ENCODE measurements around the gene ENTR1. TPM values are rescaled to one million over a fixed set of nuclear protein-coding genes. Genes with fewer than 3 reads are reported as not detected.
"Not testable (repeated sequence)": the region's sequence is repeated elsewhere in the genome, so short reads cannot be mapped to it uniquely, and the experiment has no call there.

Gene ENTR1
- total RNA-seq, 3 donors from 2014 or later: 23.7 to 54.4 (median 36.0) TPM

DNA sequence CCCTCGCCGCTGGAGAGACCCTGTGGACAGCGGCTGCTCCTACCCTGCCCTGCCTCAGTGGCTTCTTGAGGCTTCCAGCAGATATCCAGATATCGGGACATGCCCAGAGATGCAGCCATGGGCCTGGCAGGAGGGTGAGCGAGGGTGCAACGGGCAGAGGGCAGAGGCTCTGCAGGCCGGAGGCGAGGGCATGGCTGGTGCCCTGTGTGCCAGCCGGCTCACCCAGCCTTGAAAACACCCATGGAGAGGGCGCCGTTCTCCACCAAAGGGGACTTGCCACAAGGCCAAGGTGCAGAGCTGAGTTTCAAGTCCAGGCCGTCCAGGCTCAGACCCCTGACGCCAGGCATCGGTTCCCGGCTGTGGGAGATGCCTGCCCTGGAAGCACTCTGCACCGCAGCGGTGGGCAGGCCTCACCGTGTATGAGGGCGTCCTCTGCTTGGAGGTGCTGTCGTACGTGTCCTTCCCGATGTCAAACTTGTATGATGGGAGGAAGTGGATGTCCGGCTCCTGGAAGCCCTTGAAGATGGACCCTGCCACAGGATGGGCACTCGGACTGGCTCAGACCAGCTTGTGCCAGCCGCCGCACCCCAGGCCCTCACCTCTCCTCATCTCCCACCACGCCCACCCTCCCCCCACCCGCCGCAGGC is 20.3 kb upstream of the ENTR1 start:
- no peaks in the 10 kb centered on the region for H3K9me3 ChIP-seq
- no peaks in the 10 kb centered on the region for H3K36me3 ChIP-seq
- no peaks in the 10 kb centered on the region for H3K4me1 ChIP-seq
- intact Hi-C loops (cut with DNase I; ENCODE audit: low total_unique reads): no loop called here
- DNase-seq (ENCODE audit: low spot score in 2 of 2): no peak
- no peak overlapping the region for H3K4me3 ChIP-seq
- no peak overlapping the region for H3K27ac ChIP-seq
- TF ChIP-seq CTCF (IDR thresholded peaks at IDR 0.05) (no peak), POLR2A (IDR thresholded peaks at IDR 0.05) (no peak)
- H3K27me3 ChIP-seq: no peaks in the 10 kb centered on the region

DNA sequence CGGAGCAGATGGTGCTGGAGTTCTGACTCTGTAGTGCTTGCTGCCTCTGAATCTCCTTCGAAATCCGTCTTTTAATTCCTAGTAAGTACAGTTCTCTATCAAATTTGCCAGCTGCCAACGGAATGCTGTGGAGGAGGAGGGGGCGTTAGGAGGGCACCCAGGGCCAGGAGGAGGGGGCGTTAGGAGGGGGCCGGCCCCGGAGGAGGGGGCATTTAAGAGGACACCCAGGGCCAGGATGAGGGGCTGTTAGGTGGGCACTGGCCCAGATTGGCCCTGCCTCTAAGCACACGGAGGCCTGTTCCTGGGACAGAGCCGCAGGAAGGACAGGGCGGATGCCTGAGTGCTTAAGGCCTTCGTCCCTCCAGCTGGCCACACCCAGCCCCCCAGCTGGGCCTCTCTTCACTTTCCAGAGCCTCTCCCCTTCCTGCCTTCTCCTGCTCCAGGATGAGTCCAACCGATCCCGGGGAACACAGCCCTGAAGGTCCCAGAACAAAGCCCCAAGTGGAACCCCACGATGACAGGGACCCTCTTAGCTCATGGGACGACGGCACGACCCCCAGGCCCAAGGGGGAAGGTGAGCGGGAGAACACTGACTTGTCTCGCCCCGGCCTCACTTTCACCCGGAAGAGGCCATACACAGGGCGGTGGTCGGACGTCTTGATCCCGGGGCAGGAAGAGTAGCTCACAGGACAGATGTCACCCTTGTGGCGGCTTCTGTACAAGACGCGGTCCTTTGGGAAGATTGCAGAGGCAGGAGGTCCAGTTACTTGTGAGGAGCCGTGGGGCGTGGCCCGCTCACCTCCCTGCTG is 19.5 kb upstream of the ENTR1 start:
- intact Hi-C loops (cut with DNase I; ENCODE audit: low total_unique reads): no loop called here
- no peaks in the 10 kb centered on the region for H3K36me3 ChIP-seq
- no peak for DNase-seq (ENCODE audit: low spot score in 2 of 2)
- H3K27ac ChIP-seq: no peak overlapping the region
- H3K27me3 ChIP-seq: no peaks in the 10 kb centered on the region
- H3K9me3 ChIP-seq: no peaks in the 10 kb centered on the region
- no peaks in the 10 kb centered on the region for H3K4me1 ChIP-seq
- no peak overlapping the region for H3K4me3 ChIP-seq
- TF ChIP-seq POLR2A (IDR thresholded peaks at IDR 0.05): no peak

GRCh38 chr9:136429075-136429628 is 18.7 kb upstream of the ENTR1 start:
- no peak overlapping the region for H3K27ac ChIP-seq
- H3K27me3 ChIP-seq: no peaks in the 10 kb centered on the region
- no peaks in the 10 kb centered on the region for H3K4me1 ChIP-seq
- intact Hi-C loops (cut with DNase I; ENCODE audit: low total_unique reads): no loop called here
- no peaks in the 10 kb centered on the region for H3K36me3 ChIP-seq
- no peak for TF ChIP-seq POLR2A (IDR thresholded peaks at IDR 0.05)
- TF ChIP-seq CTCF (IDR thresholded peaks at IDR 0.05): no peak
- TF ChIP-seq POLR2AphosphoS5 (IDR thresholded peaks at IDR 0.05): no peak
- DNase-seq (ENCODE audit: low spot score in 2 of 2): no peak
- H3K9me3 ChIP-seq: no peaks in the 10 kb centered on the region
- no peak overlapping the region for H3K4me3 ChIP-seq

GRCh38 chr9:136426787-136427186 is 16.4 kb upstream of the ENTR1 start:
- intact Hi-C loops (cut with DNase I; ENCODE audit: low total_unique reads): no loop called here
- Histone ChIP-seq H3K36me3 (no peaks in the 10 kb centered on the region), H3K4me3 (no peak overlapping the region), H3K9me3 (no peaks in the 10 kb centered on the region), H3K4me1 (no peaks in the 10 kb centered on the region), H3K27me3 (no peaks in the 10 kb centered on the region), H3K27ac (no peak overlapping the region)
- no peak for DNase-seq (ENCODE audit: low spot score in 2 of 2)
- no peak for TF ChIP-seq CTCF (IDR thresholded peaks at IDR 0.05)
- TF ChIP-seq POLR2A (IDR thresholded peaks at IDR 0.05): no peak
- TF ChIP-seq POLR2AphosphoS5 (IDR thresholded peaks at IDR 0.05): no peak

DNA sequence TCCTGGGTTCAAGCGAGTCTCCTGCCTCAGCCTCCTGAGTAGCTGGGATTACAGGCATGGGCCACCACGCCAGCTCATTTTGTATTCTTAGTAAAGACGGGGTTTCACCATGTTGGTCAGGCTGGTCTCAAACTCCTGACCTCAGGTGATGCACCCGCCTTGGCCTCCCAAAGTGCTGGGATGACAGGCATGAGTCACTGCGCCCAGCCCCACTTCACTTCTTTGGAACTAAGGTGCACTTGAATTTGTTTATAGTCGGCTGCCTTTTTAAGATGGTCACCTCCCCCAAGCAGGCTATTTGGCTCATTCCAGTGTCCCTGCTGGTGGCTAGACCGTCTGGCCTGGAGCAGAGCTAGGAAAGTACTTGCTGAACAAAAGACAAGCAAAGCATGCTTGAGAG is 15.0 kb upstream of the ENTR1 start:
- intact Hi-C loops (cut with DNase I; ENCODE audit: low total_unique reads): not testable (repeated sequence)

GRCh38 chr9:136424750-136425362 is 14.4 kb upstream of the ENTR1 start:
- TF ChIP-seq POLR2A (IDR thresholded peaks at IDR 0.05): no peak
- TF ChIP-seq CTCF (IDR thresholded peaks at IDR 0.05): no peak
- TF ChIP-seq POLR2AphosphoS5 (IDR thresholded peaks at IDR 0.05): no peak
- DNase-seq (ENCODE audit: low spot score in 2 of 2): no peak
- H3K27me3 ChIP-seq: no peaks in the 10 kb centered on the region
- intact Hi-C loops (cut with DNase I; ENCODE audit: low total_unique reads): no loop called here
- H3K36me3 ChIP-seq: peaks cover 7% of the 10 kb centered on the region
- no peaks in the 10 kb centered on the region for H3K4me1 ChIP-seq
- H3K4me3 ChIP-seq: no peak overlapping the region
- H3K9me3 ChIP-seq: no peaks in the 10 kb centered on the region
- no peak overlapping the region for H3K27ac ChIP-seq

More for the DNA sequence above, 15.0 kb upstream of the ENTR1 start:
- H3K27ac ChIP-seq; H3K4me1 ChIP-seq; H3K4me3 ChIP-seq; H3K27me3 ChIP-seq; H3K36me3 ChIP-seq; H3K9me3 ChIP-seq; DNase-seq (ENCODE audit: low spot score in 2 of 2): not testable (repeated sequence)
